ENCODE measurements around the gene DDX31.

DDX31 gene

DNA sequence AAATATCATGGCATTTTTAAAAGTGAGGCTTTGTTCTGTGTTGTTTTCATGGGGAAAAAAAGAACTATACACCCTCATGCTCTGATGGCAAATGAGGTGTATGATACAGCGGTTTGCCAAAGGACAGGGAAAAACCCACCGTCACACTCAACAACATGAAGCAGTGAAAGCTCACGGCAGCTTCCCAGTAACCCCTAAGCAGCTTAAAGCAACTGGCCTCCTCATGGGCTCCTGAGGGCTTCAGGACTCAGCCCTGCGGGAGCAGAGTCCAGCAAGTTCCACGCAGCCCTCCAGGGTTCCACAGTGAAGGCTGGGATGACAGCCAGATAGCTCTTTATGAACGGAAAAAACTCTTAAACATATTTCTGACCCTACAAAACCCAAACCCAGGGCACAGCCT, 74.5 kb downstream of the DDX31 start:
- no peak for DNase-seq (ENCODE audit: low read depth)

DNA sequence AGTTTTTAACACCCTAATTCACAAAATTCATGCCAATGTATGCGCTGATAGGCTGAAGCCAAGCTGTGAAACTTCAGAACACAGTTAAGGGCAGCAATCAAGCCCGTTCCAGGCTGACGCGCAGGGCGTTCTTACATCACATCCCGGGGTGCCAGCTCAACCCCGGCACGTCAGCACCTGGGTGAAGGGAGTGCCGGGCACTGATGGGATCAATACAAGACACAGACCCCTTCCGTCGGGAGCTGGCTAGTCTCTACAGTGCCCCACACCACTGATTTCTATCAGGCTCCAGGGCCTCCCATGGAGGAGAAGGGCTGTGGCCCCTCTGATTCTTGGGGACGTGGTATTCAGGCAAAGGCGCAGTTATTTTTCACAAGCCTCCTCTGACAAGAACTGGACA, 75.4 kb downstream of the DDX31 start:
- DNase-seq (ENCODE audit: low read depth), result no peak

DNA sequence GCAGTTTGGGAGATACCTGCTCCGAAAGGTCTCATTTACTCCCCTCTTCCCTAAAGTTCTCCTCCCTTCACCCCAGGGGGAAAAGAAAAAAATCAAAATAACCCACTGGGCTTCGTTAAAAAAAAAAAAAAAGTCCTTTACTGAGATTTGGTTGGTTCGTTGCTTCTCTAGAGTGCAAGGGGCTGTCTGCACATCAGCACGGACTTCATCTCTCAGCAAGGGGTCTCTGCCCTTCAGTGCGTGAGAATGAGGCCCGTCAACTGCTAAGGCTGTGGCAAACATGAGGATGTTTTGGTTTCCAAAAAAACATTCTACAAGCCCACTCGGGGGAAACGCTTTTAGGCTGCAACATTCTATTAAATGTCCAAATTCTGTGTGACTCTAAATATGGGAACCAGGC, 77.3 kb downstream of the DDX31 start:
- DNase-seq (ENCODE audit: low read depth), result no peak

DNA sequence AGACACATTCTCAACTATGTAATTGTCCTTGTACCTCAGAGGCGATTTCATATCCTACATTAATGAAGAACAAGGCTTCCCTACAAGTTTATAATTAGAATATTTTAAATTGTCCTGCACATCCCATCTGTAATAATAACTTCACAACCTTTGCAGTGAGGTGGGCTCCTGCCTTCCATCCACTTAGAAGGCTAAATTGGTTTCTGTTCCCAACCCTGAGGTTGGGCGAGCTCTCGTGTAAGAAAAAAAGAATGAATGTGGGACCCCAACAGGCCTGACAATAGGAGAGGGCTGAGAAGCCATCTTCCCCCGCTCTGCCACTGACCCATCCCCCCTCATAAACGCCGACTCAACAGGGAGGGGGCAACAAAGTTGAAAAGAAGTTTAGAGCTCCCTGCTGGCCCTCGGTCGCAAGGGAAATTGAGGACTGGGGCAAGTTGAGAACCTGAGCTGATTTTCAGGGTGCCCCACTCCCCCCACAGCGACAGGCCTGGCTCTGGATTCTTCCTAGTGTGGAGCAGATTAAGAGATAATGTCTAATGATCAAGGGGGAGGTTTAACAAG, 78.0 kb downstream of the DDX31 start:
- no peak for DNase-seq (ENCODE audit: low read depth)

DNA sequence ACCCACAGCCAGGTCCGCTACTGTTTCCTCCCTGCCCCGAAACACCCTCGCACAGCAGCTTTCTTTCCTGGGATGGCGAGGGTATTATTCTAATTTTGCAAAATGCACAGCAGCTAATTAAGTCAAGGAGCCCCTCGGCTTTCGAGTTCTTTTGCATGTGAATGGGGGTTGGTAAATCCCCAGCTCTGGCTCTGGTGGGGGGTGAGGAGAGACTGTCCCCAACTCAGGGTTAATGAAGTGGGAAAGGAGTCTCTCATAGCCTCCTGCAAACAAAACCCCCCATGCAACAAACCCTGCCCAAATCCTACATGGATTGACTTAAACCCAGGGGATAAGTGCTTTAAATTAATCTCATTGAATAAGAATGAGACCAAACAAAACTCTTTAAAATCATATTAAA, 78.5 kb downstream of the DDX31 start:
- no peak for DNase-seq (ENCODE audit: low read depth)

DNA sequence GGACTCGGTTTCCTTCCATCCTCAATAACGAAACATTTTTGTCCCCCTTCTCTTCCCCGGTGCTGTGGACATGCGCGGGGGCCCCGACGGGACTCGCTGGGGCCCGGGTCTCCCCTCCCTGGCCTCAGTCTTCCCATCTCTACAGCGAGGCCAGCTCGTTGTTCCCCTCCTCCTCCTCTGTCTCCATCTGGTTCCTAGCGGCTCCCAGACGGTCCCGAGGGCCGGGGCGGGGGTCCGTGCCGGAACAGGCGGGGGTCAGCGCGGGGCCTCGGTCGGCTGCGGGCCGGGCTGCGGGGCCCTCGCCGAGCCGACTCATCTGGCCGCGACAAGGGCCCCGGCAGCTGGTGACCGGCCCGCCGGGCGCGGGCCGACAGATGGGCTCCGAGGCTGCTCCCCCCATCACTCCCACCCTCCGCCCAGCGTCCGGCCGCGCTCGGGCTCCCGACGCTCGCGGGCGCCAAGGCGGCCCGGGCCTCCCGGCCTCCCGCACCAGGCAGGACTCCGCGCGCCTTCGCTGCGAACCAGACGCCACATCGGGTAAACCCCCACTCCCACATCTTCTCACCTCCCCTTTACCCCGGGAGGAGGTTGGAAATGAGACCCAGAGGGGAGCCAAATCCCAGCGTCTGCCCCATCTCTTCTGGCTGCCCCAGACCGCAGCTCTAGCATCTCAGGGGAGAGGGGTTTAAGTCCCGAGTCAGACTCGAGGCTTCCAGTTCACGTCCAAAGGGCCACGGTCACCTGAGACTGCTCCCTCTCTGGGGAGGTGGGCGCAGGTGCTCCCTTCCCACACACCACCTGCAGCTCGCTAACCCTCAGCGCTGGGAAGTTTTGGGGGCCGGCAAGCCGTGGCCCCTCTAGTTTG, 79.2 kb downstream of the DDX31 start:
- DNase-seq (ENCODE audit: low read depth), result no peak

DNA sequence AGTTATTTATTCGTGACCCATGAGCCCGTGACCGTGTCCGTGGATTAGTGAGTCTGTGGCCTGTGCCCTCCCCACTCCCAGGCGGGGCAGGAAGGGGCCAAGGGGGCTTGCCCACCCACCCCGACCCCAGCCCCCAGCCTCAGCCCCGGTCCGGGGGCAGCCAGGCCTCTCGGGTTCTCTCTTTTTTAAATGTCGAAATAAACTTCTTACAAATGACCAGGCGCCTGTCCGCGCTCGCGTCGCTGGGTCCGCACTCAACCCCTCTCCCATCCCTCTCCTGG, 79.8 kb downstream of the DDX31 start:
- DNase-seq (ENCODE audit: low read depth), result no peak

DNA sequence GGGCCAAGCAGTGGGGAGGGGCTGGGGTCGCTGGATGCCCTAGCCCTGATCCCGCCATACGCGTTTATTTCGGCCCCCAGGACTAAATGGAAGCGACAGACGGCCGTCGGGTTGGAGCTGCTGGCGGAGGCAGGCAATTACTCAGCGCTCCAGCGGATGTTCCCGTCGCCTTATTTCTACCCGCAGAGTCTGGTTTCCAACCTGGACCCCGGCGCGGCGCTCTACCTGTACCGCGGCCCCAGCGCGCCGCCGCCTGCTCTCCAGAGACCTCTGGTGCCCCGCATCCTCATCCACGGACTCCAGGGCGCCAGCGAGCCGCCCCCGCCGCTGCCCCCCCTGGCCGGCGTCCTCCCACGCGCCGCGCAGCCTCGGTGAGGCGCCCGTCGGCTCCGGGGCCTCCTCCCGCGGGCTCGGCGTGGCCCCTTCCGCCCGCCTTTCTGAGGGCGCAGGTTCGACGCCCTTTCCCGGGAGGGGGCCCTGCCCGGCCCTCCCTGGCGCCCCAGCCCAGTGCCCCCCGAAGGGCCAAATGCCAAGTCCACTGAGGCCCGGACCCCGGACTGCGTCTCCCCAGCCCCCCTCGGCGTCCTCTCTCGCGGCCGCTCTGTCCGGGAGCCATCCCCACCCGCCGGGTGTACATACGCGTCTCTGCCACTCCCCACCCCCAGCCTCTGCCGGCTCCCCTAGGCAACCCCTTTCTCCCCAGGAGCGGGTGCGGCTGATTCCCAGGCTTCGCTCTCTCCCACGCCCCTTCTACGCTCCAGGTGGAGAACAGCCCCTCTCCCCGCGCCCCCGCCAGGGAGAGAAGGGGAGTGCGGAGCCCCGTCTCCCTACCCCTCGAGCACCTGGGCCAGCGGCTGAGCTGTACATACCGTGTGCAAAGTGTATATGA, 80.4 kb downstream of the DDX31 start:
- no peak for DNase-seq (ENCODE audit: low read depth)

DNA sequence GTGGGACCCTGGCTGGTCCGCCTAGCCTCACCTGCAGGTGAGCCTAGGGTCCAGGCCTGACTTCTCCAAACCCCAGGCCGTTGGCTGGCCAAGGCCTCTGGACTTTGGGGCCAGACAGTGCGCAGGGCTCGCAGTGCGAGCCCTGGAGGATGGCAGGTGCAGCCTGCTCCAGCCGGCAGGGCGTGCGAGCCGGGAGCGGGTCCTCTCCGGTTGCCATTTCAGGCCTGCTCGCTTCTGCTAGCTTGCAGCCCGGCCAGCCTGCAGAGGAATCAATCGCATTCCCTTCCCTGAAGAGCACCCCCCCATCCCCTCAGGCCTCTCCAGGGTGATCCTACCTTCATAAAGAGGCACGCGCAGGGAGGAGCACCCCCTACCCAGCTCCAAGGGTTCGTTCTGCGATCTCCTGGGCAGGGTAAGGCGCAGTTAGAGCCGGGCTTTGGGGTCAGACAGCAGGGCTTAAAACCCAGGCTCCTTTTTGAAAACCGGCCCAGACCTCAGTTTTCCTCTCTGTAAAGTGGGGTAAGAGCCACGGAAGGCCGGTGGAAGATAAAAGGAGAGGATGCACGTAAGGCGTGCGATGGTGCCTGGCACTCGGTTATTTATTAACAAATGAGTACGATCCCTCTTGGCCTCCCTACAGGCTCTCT, 81.2 kb downstream of the DDX31 start:
- no peak for DNase-seq (ENCODE audit: low read depth)

DNA sequence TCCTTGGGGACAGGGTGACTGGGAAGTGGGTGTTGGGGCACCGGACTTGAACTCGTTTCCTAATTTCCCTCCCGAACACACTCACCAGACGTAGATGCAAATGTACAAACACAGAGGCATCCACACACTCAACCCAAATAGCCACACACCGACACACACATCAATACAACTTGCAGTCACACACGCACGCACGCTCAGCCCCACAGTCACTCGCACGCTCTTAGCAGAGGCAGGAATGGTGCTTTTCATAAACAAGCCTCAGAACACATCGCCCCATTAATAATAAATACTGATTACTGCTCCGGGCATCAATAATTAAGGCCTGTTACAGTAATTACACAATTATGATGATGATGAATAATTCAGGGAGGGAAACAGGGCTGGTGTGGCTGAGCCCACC, 81.7 kb downstream of the DDX31 start:
- DNase-seq (ENCODE audit: low read depth), result no peak

DNA sequence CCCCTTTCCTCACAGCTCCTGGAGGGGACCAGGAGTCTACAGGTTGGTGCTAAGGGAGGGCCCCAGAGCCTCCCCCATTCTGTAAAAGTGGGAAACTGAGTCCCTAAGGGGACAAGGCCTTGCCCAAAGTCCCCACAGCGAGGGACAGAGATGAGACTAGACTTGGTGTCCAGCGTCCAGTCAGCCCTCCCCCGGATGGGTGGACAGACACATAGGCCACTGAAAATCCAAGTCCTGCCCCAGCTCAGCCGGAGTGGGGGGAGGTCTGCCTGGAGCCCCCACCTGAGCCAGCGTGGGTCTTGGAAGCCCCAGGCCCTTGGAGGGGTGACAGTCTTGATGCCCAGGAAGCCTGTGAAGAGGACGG, 82.2 kb downstream of the DDX31 start:
- no peak for DNase-seq (ENCODE audit: low read depth)

DNA sequence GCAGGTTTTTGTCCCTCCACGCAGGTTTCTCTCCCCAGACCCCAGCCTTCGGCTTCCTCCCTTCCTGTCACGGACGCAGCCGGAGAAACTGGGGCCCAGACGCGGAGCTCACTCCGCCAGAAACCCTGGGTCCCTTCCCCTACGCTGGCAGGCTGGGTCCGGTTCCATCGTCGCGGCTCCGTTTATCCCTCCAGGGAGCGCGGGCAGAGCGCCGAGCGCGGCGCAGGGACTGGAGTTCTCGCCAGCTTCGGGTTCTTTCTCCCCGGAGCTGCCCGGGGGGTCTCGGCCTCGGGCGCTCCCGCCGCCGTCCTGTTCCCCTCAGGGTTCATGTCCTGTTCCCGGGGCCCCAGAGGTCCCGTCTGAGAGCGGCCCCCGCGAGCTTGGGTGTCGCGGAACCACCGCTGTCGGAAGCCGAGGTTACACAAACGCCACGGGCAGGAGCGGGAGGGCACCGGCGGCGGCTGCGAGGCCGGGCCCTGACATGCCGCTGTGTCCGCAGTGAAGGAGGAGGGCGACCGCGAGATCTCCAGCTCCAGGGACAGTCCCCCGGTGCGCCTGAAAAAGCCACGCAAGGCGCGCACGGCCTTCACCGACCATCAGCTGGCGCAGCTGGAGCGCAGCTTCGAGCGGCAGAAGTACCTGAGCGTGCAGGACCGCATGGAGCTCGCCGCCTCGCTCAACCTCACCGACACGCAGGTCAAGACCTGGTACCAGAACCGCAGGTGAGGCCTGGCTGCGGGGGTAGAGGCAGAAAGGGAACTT, 82.8 kb downstream of the DDX31 start:
- DNase-seq (ENCODE audit: low read depth), result no peak

DNA sequence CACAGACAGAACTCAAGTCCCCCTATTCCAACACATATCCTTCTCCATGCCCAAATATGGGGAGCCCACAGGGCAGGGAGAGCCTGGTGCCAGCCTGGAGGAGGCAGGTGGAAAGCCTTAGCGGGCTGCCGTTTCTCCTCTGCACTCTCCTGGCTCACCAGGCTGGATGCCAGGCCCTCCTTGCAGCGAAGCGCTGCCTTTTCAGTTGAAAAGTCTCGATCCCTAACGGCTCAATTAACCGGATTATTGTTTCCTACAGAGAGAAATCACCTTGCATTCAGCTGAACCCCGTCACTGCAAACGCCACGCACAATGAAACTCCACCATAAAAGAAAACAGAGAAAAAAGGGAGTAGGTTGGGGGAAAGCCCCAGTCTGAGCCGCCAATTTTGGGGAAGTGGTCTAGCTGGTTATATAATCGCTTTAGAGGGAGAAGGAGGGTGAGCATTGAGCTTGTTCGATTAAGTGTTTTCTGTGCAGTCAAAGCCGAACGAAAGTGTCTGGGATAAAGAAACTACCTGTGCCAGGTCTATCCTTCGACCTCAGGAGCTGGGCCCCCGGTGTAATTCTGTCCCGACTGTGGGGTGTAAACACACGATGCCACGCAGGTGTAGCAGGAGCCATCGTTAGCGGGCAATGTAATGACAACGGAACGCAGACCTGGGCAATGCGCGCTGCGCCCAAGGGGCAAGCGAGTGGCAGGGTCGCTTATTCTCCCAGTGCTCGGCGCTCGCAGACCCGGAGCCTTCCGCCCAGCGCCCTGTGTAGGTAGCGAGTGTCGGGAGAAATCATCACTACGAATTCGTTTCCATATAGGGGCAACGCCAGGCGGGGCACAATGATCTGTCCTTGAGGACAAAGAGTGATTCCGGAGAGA, 83.6 kb downstream of the DDX31 start:
- DNase-seq (ENCODE audit: low read depth), result no peak

DNA sequence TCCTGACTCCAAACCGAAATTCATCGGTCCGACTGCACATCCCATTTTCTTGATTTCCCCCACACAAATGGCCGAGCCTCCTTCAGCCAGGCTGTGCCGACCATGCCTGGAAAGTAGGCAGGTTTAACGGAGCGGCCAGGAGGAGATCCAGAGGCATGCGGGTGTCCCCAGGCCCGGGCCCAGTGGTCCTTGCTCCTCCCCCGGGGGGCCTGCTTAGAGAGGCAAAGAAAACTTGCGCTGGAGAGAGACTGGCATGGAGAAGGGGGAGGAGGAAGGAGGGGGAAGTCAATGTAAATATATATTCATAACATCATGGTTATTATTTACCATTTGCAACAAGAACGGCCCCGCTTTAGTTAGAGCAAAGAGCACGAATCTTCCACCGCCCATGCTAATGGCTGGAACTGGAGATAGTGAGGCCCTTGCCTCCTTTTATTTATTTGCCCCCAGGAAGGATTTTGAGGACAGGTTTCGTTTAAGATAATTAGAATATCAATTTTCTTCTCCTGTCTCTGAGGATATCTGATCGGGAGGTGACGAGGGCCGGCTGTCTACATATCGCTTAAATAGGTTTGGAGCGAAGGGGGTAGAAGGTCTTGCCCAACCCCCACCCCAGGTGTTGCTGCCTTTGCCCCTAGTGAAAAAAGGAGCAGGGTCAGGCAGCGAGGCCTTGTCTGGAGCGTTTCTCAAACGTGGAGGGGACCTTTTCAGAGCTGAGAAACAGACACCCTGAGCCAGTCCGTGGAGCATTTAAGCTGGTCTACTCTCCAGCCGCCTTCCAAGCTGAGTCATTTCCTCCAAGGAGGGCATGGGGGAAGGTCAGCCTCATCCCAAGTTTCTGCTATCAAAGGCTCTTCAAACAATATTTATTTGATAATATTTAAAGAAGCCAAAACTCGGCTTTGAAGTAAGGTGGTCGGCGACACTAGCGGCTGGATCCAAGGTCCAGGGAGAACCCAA, 84.9 kb downstream of the DDX31 start:
- DNase-seq (ENCODE audit: low read depth), result peak; percentile 24

DNA sequence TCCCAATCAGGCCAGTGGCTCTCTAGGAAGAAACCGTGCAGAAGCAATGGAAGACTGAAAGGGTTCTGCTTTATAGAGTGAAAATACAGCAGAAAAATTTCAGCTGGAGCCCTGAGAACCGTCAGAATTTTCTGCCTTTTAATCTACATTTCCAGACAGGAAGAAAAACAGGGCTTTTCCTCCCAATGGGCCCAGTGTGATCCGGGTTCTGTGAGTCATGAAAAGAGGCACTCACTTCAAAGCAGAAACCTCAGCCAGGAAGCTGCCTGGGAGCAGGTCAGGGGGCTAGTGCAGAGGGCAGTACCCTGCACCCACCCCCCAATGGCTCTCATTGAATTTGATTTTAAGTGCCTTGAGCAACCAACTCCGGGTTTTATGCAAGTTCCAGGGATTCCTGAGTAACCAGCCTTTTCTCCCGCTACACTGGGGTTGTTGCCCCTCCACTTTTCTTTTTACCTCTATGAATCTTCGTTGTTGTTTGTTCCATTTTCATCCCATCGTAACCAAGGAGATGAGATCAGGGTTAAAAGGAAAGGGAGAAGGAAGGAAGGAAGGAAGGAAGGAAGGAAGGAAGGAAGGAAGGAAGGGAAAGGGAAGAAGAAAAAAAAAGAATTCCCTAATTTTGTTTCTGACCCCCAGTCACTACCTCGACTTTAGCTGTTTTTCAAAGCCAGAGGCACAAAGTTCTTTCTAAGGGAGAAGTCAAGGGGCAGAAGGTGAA, 86.0 kb downstream of the DDX31 start:
- no peak for DNase-seq (ENCODE audit: low read depth)

DNA sequence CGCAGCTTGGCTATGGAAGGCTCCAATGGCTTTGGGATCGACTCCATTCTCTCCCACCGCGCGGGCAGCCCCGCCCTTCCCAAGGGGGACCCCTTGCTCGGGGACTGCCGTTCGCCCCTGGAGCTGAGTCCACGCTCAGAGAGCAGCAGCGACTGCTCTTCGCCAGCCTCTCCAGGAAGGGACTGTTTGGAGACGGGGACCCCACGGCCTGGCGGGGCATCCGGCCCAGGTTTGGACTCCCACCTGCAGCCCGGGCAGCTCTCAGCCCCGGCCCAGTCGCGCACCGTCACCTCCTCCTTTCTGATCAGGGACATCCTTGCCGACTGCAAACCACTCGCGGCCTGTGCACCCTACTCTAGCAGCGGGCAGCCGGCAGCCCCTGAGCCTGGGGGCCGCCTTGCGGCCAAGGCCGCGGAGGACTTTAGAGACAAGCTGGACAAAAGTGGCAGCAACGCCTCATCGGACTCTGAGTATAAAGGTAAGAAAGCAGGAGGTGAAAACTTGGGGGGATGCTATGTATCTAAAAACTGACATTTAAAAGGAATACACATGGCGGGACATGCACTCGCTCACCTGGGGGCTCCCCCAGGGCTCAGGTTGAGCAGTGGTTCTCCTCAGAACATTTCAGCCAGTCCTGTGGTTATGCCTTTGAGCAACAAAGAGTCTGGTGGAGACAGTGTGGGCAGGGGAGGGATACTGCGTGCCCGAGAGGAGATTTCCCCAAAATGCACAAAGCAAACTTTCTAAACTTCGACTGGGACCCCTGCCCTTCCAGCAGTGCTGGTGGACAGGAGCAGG, 86.8 kb downstream of the DDX31 start:
- no peak for DNase-seq (ENCODE audit: low read depth)

DNA sequence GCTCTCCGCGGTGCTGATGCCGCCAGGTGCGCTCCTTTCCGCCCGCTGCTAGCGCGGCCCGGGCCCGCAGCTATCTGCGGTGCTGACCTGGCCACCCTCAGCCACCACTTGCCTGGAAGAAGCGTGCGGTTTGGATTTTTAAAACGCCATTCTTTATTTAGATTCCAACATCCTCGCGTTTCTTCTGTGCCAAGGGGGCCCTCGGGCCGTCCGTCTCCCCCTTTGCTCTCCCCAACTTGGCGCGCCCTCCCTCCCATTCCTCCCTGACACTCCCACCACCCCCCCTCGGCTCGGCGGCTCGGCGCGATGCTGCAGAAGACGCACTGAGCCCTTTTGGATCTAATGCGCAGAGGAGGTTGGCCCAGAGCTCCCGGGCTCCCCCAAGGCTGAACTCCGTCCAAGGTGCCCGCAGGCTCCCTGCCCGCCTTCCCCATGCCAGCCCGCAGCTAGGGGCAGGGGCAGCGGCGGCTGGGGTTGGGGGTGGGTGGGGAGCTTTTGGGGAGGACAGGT, 87.5 kb downstream of the DDX31 start, which contains the start of gene BARHL1:
TSS of gene BARHL1 (plus strand) at position 331 of the 510 bp plus-strand sequence. CDS start 192 bp downstream, outside the sequence.
- DNase-seq (ENCODE audit: low read depth), result no peak

DNA sequence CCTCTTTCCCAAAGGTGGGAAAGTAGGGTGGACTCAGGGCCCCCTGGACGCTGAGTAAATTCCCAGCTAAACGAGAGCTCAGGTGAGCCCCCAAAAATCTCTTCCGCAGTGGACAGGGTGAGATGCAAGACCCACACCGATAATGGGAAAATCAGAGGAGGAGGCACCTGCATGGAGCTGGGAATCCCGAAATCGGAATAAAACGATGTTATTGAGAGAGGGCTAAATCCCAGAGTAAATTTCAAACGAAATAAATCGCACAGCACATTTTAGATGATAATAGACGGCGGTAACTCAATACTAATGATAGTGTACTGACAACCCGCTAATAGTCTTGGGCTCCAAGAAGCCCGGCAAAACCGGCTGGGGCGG, 90.4 kb downstream of the DDX31 start:
- DNase-seq (ENCODE audit: low read depth), result no peak

Measured in amniotic epithelial cell (primary cell).